K562 (cell line): ENCODE measurements around the gene DIAPH3. TPM values are rescaled to one million over a fixed set of nuclear protein-coding genes. Genes with fewer than 3 reads are reported as not detected.
A peak's percentile ranks its signal among the peaks of the same experiment; 100 is the strongest.

ENCODE experiments used
- ATAC-seq: fragments of 200-7000 bp; cut with Tn5 transposase; 3 replicates; pipeline ENCODE4 v1.9.1; 2020; ENCODE audit warnings: moderate library complexity
- BruUV-seq: library from RNA; stranded (reverse); fragments of 400-500 nt; replicated peaks from 2 replicates; lab custom pipeline; 2021; lab: Mats Ljungman, UMichigan
- CTCF ChIA-PET: fragments of 300-600 bp; formaldehyde crosslinking; extraction: SDS; loops from one replicate; lab custom pipeline; 2021; ENCODE audit warnings: low intra/inter-chr PET ratio; lab: Yijun Ruan, JAX
- POLR2A ChIA-PET: fragments of 300-600, 350-650 bp; sonication (Branson Sonifier 250); formaldehyde crosslinking; extraction: SDS; loops from one replicate; lab custom pipeline; 2021; ENCODE audit warnings: antibody characterized with exemption, inconsistent platforms; lab: Yijun Ruan, JAX
- DNase-seq, 4 experiments: peaks; one replicate each; pipeline versions ENCODE4 v3.0.0 to v3.0.0-alpha.2; 2011 to 2018; ENCODE audit warnings: low spot score in 3 of 4, mixed read lengths in 3 of 4; ENCODE audit errors: extremely low read depth in 1 of 4
- FAIRE-seq: peaks from 2 replicates; lab custom pipeline; 2011; peaks lifted over from hg19 to GRCh38; lab: Jason Lieb, UNC
- H2AFZ ChIP-seq: 2 replicates; pipeline ENCODE4 v1.6.0; 2011; ENCODE audit warnings: low read depth, low read length, control low read depth, inconsistent platforms
- H3K27ac ChIP-seq: fragments of 200-600 bp; 3 replicates; pipeline ENCODE4 v1.8.0; 2011; ENCODE audit warnings: low read depth, mild to moderate bottlenecking, control low read depth, inconsistent platforms, low read length, moderate library complexity, mixed read lengths; ENCODE audit errors: extremely low read depth
- H3K27me3 ChIP-seq, 2 experiments: fragments of 300-600 bp in 1 of 2; 2 replicates in 1 of 2; 3 replicates in 1 of 2; pipeline versions ENCODE4 v1.6.0 to v1.8.0; 2011; ENCODE audit warnings: inconsistent platforms in 2 of 2, low read length in 2 of 2, mild to moderate bottlenecking in 1 of 2, mixed read lengths in 1 of 2, moderate library complexity in 1 of 2; ENCODE audit not compliant: control insufficient read depth in 2 of 2, insufficient read depth in 2 of 2
- H3K36me3 ChIP-seq: fragments of 300-600 bp; 3 replicates; pipeline ENCODE4 v1.8.0; 2011; ENCODE audit warnings: mild to moderate bottlenecking, low read length, inconsistent platforms; ENCODE audit not compliant: control insufficient read depth, insufficient read depth
- H3K4me1 ChIP-seq, 2 experiments: fragments of 200-600 bp in 1 of 2; replicated peaks in 1 of 2; 2 replicates in 1 of 2; 3 replicates in 1 of 2; pipeline versions ENCODE4 v1.5.1 to v1.8.0; 2011; ENCODE audit warnings: inconsistent platforms in 2 of 2, low read length in 2 of 2, mild to moderate bottlenecking in 1 of 2, mixed read lengths in 1 of 2, moderate library complexity in 1 of 2; ENCODE audit not compliant: control insufficient read depth in 2 of 2, insufficient read depth in 2 of 2
- H3K4me2 ChIP-seq: 2 replicates; pipeline ENCODE4 v1.6.1; 2011; ENCODE audit warnings: low read length, control low read depth, inconsistent platforms, mixed read lengths; ENCODE audit not compliant: insufficient read depth
- H3K4me3 ChIP-seq: fragments of 200-600 bp; sonication (generic), shearing (Covaris generic); 2 replicates; pipeline ENCODE4 v1.5.1; 2016; ENCODE audit warnings: control low read depth, inconsistent platforms
- H3K79me2 ChIP-seq: fragments of 200-600 bp; 3 replicates; pipeline ENCODE4 v1.8.0; 2011; ENCODE audit warnings: low read length, inconsistent platforms; ENCODE audit not compliant: control insufficient read depth, insufficient read depth
- H3K9ac ChIP-seq, 2 experiments: 2 replicates each; pipeline versions ENCODE4 v1.6.0 to v1.6.1; 2011; ENCODE audit warnings: low read depth in 2 of 2, low read length in 2 of 2, control low read depth in 1 of 2, inconsistent platforms in 1 of 2, mild to moderate bottlenecking in 1 of 2, mixed read lengths in 1 of 2; ENCODE audit not compliant: insufficient read depth in 1 of 2
- H3K9me1 ChIP-seq: one replicate; pipeline ENCODE4 v1.6.0; 2011; ENCODE audit warnings: inconsistent platforms, mild to moderate bottlenecking, low read length, moderate library complexity; ENCODE audit not compliant: control insufficient read depth, insufficient read depth
- H3K9me3 ChIP-seq: replicated peaks from 2 replicates; pipeline ENCODE4 v1.5.1; 2011; ENCODE audit warnings: low read depth, low read length, inconsistent platforms; ENCODE audit not compliant: control insufficient read depth, insufficient read depth
- H4K20me1 ChIP-seq: replicated peaks from 2 replicates; pipeline ENCODE4 v1.6.1; 2011; ENCODE audit warnings: low read length, inconsistent platforms, mixed read lengths; ENCODE audit not compliant: control insufficient read depth, insufficient read depth
- CBX3 ChIP-seq, 2 experiments: IDR thresholded peaks; 1 replicate in 1 of 2; 2 replicates in 1 of 2; pipeline ENCODE4 v1.6.1; 2012; ENCODE audit warnings: inconsistent platforms in 2 of 2, low read length in 2 of 2, borderline replicate concordance in 1 of 2, control low read depth in 1 of 2
- CBX5 ChIP-seq: IDR thresholded peaks from 2 replicates; pipeline ENCODE4 v1.6.1; 2014; ENCODE audit warnings: low read depth, borderline replicate concordance
- TGIF2 ChIP-seq: sonication (generic); formaldehyde crosslinking; IDR thresholded peaks from 2 replicates; pipeline ENCODE4 v1.8.1; 2022; ENCODE audit warnings: mild to moderate bottlenecking, missing genetic modification reagents, moderate library complexity
- THRA ChIP-seq: fragments of 450-650 bp; IDR thresholded peaks from 2 replicates; pipeline ENCODE4 v1.6.1; 2017; ENCODE audit warnings: mild to moderate bottlenecking, moderate library complexity
- TRIM24 ChIP-seq, 2 experiments: fragments of 450-650 bp; IDR thresholded peaks; 2 replicates each; pipeline ENCODE4 v1.6.1; 2016
- TRIM28 ChIP-seq: fragments of 450-650 bp; IDR thresholded peaks from 2 replicates; pipeline ENCODE4 v1.6.1; 2017
- WHSC1 ChIP-seq: IDR thresholded peaks from one replicate; pipeline ENCODE4 v1.6.1; 2012; ENCODE audit warnings: low read length, control low read depth, inconsistent platforms
- WGBS: fragments of 100-300 bp; shearing (Covaris generic); methylation state at CpG from one replicate; pipeline ENCODE4 v1.1.6; 2016; ENCODE audit warnings: low coverage, mixed read lengths; ENCODE audit not compliant: insufficient coverage; ENCODE audit errors: missing lambda C conversion rate; 5-methylcytosine and 5-hydroxymethylcytosine counted together
- in situ Hi-C: fragments of 300-500 bp; cut with MboI; formaldehyde crosslinking; loops from 4 replicates; pipeline ENCODE4 v1.15.0; 2018; ENCODE audit warnings: inconsistent platforms, mixed read lengths
- intact Hi-C: fragments of 100-400 bp; cut with micrococcal nuclease; formaldehyde crosslinking; loops from 2 replicates; pipeline ENCODE4 v1.14.2; 2022
- polyA plus RNA-seq, 8 experiments: library from polyadenylated mRNA; depleted of rRNA in 4 of 8; stranded (reverse) in 5 of 8; unstranded in 3 of 8; fragments of >200 nt; fragmentation: Nextera tagmentation in 2 of 8; fragmentation: Illumina TruSeq in 1 of 8; extraction: Ambion mirVana in 2 of 8; extraction: Trizol in 1 of 8; gene quantifications; 2 replicates each; pipeline versions ENCODE4 v1.2.1 to v1.2.3, GENCODE V29; 2011 to 2014; ENCODE audit warnings: inconsistent platforms in 1 of 8, missing spikeins in 1 of 8
- total RNA-seq, 7 experiments: library from RNA; depleted of rRNA in 6 of 7; stranded (reverse); fragments of >200 nt in 6 of 7; fragmentation: Illumina TruSeq in 2 of 7; extraction: Trizol in 2 of 7; gene quantifications; 2 replicates each; pipeline versions ENCODE4 v1.2.1 to v1.2.3, GENCODE V29; 2011 to 2021; ENCODE audit warnings: low replicate concordance in 1 of 7
- TF ChIP-seq, protein P1 (sequence below): fragments of 450-650 bp; IDR thresholded peaks from 2 replicates; pipeline ENCODE4 v1.6.1; 2018; ENCODE audit warnings: mild to moderate bottlenecking, low read depth; ENCODE audit not compliant: partially characterized antibody

Gene DIAPH3
- total and polyA plus RNA-seq, 9 of the 15 experiments (the other 6 are each of a cell fraction or from before 2014, with no cell fraction given) = 9.0 to 18.7 (median 14.7) TPM

DNA sequence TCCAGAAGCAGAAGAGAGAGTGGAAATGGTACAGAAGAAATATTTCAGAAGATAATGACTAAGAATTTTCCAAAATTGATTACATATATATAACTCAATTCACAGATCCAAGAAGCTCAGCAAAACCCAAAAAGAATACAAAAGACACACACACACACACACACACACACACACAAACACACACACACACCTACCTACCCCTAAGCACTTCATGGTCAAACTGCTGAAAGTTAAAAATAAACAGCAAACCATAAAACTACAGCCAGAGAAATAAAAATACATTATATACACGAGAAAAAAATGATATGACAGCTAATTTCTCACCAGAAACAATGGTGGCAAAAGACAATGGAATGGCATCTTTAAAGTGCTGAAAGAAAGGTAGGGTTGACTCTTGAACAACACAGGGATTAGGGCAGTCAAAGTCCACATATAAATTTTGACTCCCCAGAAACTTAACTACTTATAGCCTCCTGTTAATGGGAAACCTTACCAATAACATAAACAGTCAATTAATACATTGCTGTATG is 49.2 kb downstream of the DIAPH3 start:
- in situ Hi-C loops (no loop called here), intact Hi-C loops (no loop called here)
- TF ChIP-seq WHSC1 (no peak), THRA (no peak), CBX5 (peak; percentile 84; the same call in 1 of the 2 replicates), TRIM28 (peak; percentile 88), CBX3 (IDR thresholded peaks at IDR 0.05; ENCODE audit: borderline replicate concordance in 1 of 2, low read length in 2 of 2) (peak in 1 of 2 experiments; percentile 79; a peak in 2 of 3 replicates), TGIF2 (CRISPR knock-in tag) (no peak), TRIM24 (IDR thresholded peaks at IDR 0.05) (peak; percentile 33 to 37; a peak in 1 of 4 replicates)
- TF ChIP-seq, protein P1, sequence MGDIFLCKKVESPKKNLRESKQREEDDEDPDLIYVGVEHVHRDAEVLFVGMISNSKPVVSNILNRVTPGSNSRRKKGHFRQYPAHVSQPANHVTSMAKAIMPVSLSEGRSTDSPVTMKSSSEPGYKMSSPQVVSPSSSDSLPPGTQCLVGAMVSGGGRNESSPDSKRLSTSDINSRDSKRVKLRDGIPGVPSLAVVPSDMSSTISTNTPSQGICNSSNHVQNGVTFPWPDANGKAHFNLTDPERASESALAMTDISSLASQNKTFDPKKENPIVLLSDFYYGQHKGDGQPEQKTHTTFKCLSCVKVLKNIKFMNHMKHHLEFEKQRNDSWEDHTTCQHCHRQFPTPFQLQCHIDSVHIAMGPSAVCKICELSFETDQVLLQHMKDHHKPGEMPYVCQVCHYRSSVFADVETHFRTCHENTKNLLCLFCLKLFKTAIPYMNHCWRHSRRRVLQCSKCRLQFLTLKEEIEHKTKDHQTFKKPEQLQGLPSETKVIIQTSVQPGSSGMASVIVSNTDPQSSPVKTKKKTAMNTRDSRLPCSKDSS = peak; percentile 65
- ChIA-PET CTCF (no interaction called here), POLR2A (no interaction called here)
- Histone ChIP-seq H3K36me3 (peaks cover 14% of the 10 kb centered on the region; the same call in 1 of the 3 replicates), H3K79me2 (no peaks in the 10 kb centered on the region; the same call in 2 of the 3 replicates), H3K4me3 (no peak overlapping the region), H2AFZ (no peak overlapping the region), H4K20me1 (no peaks in the 10 kb centered on the region), H3K9me3 (peaks cover 7% of the 10 kb centered on the region), H3K4me1 (no peaks in the 10 kb centered on the region; a peak in 1 of 5 replicates), H3K27ac (no peak overlapping the region), H3K9me1 (no peaks in the 10 kb centered on the region), H3K9ac (no peak overlapping the region), H3K4me2 (no peak overlapping the region), H3K27me3 (no peaks in the 10 kb centered on the region)
- WGBS = 91% methylated on average over 1 of the region's 1 CpG
- FAIRE-seq (no peak), ATAC-seq (no peak), DNase-seq (no peak)
- no TSS peak for BruUV-seq
